Hematopoietic multipotent progenitor cell treated with erythropoietin and hydrocortisone succinate and interleukin-3 and kit ligand, for 6 days (in vitro differentiated cells): Measurements from ENCODE around the gene OLIG1.

ENCODE experiments used
- DNase-seq: peaks from one replicate; pipeline ENCODE4 v3.0.0-alpha.2; 2015

OLIG1 gene

GRCh38 chr21:33063907-33064622 lies 5.9 kb upstream of the OLIG1 start:
- no peak for DNase-seq

GRCh38 chr21:33064623-33065390 lies 5.1 kb upstream of the OLIG1 start:
- DNase-seq: peak; percentile 78

GRCh38 chr21:33067043-33067442 lies 2.9 kb upstream of the OLIG1 start:
- DNase-seq: no peak

GRCh38 chr21:33067457-33067856 lies 2.5 kb upstream of the OLIG1 start:
- peak; percentile 69 for DNase-seq

GRCh38 chr21:33069243-33069642 lies 698 bp upstream of the OLIG1 start:
- no peak for DNase-seq

GRCh38 chr21:33069645-33069993 lies 322 bp upstream of the OLIG1 start:
- no peak for DNase-seq

DNA sequence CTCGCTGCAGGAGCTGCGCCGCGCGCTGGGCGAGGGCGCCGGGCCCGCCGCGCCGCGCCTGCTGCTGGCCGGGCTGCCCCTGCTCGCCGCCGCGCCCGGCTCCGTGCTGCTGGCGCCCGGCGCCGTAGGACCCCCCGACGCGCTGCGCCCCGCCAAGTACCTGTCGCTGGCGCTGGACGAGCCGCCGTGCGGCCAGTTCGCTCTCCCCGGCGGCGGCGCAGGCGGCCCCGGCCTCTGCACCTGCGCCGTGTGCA lies 730 bp downstream of the OLIG1 start:
- DNase-seq: no peak

DNA sequence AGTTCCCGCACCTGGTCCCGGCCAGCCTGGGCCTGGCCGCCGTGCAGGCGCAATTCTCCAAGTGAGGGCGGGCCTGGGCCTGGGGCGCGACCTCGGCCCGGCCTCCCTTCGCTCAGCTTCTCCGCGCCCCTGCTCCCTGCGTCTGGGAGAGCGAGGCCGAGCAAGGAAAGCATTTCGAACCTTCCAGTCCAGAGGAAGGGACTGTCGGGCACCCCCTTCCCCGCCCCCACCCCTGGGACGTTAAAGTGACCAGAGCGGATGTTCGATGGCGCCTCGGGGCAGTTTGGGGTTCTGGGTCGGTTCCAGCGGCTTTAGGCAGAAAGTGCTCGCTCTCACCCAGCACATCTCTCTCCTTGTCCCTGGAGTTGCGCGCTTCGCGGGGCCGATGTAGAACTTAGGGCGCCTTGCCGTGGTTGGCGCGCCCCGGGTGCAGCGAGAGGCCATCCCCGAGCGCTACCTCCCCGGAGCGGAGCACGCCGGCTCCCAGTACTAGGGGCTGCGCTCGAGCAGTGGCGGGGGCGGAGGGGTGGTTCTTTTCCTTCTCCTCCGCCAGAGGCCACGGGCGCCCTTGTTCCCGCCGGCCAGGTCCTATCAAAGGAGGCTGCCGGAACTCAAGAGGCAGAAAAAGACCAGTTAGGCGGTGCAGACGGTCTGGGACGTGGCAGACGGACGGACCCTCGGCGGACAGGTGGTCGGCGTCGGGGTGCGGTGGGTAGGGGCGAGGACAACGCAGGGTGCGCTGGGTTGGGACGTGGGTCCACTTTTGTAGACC lies 1.2 kb downstream of the OLIG1 start:
- DNase-seq: peak; percentile 59

DNA sequence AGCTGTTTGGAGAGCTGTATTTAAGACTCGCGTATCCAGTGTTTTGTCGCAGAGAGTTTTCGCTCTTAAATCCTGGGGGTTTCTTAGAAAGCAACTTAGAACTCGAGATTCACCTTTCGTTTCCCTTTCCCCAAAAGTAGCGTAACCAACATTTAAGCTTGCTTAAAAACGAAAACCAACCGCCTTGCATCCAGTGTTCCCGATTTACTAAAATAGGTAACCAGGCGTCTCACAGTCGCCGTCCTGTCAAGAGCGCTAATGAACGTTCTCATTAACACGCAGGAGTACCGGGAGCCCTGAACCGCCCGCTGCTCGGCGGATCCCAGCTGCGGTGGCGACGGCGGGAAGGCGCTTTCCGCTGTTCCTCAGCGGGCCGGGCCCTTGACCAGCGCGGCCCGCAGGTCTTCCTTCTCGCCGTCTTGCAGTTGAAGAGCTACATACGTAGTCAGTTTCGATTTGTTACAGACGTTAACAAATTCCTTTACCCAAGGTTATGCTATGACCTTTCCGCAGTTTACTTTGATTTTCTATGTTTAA lies 1.9 kb downstream of the OLIG1 start:
- peak; percentile 25 for DNase-seq

DNA sequence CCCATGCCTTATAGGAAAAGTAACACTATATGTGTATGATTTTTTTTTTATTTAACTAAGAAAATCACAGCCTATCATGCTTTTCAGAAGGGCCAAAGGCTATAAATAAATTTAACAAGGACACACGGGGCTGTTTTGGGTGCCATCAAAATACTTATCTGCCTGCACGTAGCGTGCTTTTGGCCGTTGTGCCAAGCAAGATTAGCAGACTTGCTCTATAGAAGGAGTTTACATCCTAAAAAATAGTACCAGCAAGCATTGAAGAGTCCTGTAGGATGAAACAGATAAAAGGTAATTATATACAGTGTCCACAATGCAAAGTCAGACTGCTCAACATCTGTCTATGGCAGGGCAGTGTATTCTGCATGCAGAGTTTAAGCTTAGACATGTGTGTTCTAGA lies 3.7 kb downstream of the OLIG1 start:
- no peak for DNase-seq

DNA sequence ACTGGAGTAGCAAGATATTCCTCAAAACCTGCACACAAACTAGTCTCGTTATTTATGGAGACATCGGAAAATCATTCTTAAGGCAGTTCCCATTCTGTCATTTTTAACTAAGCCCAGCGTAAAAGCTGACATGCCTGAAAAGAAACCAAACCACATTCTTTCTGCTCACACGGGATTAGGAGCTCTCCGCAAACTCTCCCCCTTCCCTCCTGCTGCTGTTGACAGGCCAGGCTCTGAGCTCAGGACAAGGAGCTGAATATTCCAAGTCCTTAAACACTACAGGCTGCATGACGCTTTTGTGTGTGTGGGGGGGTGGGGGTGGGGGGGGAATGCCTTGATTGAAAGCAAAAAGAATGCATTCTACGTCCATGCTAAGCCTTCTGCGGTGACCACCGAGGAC lies 5.2 kb downstream of the OLIG1 start:
- no peak for DNase-seq

DNA sequence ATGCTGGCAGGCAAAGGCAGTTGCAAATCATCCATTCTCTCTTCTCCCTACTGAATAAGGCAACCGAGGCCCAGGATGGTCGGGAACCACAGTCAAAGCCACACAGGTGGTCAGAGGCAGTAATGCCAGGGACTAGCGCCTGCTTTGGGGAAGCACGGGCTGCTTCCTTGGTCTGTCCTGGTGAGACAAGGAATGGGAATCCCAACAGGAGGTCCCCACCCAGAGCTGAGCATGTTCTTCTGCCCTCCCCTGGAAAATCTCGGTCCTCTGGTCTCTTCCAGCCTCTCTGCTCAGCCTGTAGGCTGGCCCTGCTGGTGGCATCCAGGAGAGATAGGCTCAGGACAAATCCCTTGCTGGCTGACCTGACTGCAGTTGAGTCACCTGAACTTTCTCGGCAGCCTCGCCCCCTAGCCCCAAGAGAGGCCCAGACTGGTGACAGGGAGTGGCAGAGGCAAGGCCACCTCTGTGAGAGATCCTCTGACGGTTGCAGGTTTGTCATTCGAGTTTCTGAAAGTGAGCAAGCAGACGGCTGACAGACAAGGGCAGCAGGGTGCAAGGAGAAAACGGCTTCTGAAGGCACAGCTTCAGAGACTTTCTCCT lies 5.8 kb downstream of the OLIG1 start:
- DNase-seq: no peak

- no peak for DNase-seq
Observed at GRCh38 chr21:33076600-33077329, 6.8 kb downstream of the OLIG1 start.

GRCh38 chr21:33078907-33079582 lies 9.1 kb downstream of the OLIG1 start:
- peak; percentile 93 for DNase-seq

- DNase-seq: no peak
Observed at GRCh38 chr21:33080376-33080775, 10.4 kb downstream of the OLIG1 start.

GRCh38 chr21:33080776-33081175 lies 10.8 kb downstream of the OLIG1 start:
- DNase-seq: no peak

- DNase-seq: no peak
Observed at GRCh38 chr21:33088384-33088783, 18.4 kb downstream of the OLIG1 start.

GRCh38 chr21:33089395-33090119 lies 19.6 kb downstream of the OLIG1 start:
- peak; percentile 93 for DNase-seq

GRCh38 chr21:33096426-33096825 lies 26.5 kb downstream of the OLIG1 start:
- DNase-seq: no peak

- DNase-seq: no peak
Observed at GRCh38 chr21:33099131-33099530, 29.2 kb downstream of the OLIG1 start.

- DNase-seq: peak; percentile 56
Observed at GRCh38 chr21:33101300-33101911, 31.5 kb downstream of the OLIG1 start.
